Measurements from ENCODE around the gene ATP8B3. TPM values are rescaled to one million over a fixed set of nuclear protein-coding genes. Genes with fewer than 3 reads are reported as not detected.
A peak's percentile ranks its signal among the peaks of the same experiment; 100 is the strongest.

The ATP8B3 gene
- total and polyA plus RNA-seq, 2 donors (not counting 1 experiment from before 2014, with no cell fraction given) = 2.3 to 3.0 TPM

DNA sequence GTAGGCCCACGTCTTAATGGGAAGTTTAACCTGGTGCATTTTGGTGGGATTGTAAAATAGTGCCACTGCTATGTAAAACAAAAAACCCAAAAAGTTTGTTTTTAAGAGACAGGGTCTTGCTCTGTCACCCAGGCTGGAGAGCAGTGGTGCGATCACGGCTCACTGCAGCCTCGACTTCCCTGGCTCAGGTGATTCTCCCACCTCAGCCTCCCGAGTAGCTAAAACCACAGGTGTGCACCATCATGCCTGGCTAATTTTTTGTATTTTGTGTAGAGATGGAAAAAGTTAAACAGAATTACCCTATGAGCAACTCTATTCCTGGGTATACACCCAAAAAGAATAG lies 37.0 kb upstream of the ATP8B3 start:
- H4K20me1 ChIP-seq (ENCODE audit: control insufficient read depth, extremely low read depth, insufficient read depth, low read length) = no peaks in the 10 kb centered on the region
- no peaks in the 10 kb centered on the region for H3K9me3 ChIP-seq (ENCODE audit: control insufficient read depth, insufficient read depth, low read depth, low read length)
- DNase-seq (ENCODE audit: low read depth in 2 of 2) = no peak
- peaks cover 18% of the 10 kb centered on the region for H3K4me1 ChIP-seq (ENCODE audit: control insufficient read depth, extremely low read depth, insufficient read depth, low read length)
- H3K27me3 ChIP-seq (ENCODE audit: control insufficient read depth, insufficient read depth, low read length) = no peaks in the 10 kb centered on the region
- H3K36me3 ChIP-seq (ENCODE audit: control insufficient read depth, insufficient read depth, low read length) = peaks cover 7% of the 10 kb centered on the region
- H3K27ac ChIP-seq (ENCODE audit: insufficient read depth, low read length) = no peak overlapping the region
- TF ChIP-seq, protein P1, sequence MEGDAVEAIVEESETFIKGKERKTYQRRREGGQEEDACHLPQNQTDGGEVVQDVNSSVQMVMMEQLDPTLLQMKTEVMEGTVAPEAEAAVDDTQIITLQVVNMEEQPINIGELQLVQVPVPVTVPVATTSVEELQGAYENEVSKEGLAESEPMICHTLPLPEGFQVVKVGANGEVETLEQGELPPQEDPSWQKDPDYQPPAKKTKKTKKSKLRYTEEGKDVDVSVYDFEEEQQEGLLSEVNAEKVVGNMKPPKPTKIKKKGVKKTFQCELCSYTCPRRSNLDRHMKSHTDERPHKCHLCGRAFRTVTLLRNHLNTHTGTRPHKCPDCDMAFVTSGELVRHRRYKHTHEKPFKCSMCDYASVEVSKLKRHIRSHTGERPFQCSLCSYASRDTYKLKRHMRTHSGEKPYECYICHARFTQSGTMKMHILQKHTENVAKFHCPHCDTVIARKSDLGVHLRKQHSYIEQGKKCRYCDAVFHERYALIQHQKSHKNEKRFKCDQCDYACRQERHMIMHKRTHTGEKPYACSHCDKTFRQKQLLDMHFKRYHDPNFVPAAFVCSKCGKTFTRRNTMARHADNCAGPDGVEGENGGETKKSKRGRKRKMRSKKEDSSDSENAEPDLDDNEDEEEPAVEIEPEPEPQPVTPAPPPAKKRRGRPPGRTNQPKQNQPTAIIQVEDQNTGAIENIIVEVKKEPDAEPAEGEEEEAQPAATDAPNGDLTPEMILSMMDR (conservative IDR thresholded peaks at IDR 0.05 in 1 of 2, IDR thresholded peaks at IDR 0.05 in 1 of 2; ENCODE audit: low read depth in 1 of 2, low read length in 2 of 2) = no peak
- TF ChIP-seq EZH2 (IDR thresholded peaks at IDR 0.05; ENCODE audit: low read length, missing control alignments) = no peak
- H3K79me2 ChIP-seq (ENCODE audit: control insufficient read depth, insufficient read depth, low read length) = peaks cover 48% of the 10 kb centered on the region
- H2AFZ ChIP-seq (ENCODE audit: low read length) = no peak overlapping the region
- H3K4me3 ChIP-seq (replicated peaks in 1 of 4; ENCODE audit: control extremely low read depth in 1 of 4, insufficient read depth in 1 of 4, low read depth in 3 of 4, low read length in 4 of 4) = peak overlapping the region in 1 of 4 experiments; percentile 91
- no peak overlapping the region for H3K4me2 ChIP-seq (ENCODE audit: extremely low read depth, insufficient read depth, low read length)
- no peak overlapping the region for H3K9ac ChIP-seq (ENCODE audit: insufficient read depth, low read length)

DNA sequence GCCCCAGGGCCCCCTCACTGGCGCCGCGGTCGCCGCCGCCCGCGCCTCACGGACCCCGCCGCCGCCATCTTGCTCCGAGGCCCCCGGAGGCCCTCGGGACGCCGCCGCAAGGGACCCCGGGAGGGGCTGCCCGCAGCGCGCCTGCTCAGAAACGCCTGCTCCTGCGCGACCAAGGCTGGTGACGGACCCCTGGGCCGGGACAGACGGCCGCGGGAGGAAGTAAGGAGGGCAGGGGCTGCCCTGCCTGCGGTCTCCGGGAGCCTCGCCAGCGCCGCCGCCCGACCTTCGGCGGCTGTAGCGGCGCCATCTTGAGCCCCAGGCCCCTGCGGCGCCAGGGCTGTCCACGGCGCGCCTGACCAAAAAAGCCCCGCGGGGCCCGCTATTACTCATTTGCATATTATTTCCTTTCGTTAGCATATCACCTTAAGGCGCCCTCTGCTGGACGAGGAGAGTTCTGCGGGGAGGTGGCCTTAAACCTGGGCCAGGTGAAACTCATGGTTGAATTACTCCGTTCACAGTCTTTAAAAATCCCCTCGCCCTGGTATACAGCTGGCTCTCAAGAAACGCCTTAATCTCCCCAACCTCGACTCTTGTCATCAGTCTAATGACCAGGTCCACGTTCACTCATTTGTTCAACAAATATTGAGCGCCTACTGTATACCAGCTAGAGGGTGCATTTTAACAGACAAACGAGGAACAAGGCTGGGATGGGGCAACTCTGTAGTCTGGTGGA lies 36.5 kb upstream of the ATP8B3 start, which contains the start of gene REXO1:
Gene REXO1 (minus strand): TSS at position 85 of the 733 bp plus-strand sequence. CDS start 125 bp downstream, outside the sequence.
- Histone ChIP-seq H3K4me1 (ENCODE audit: control insufficient read depth, extremely low read depth, insufficient read depth, low read length) (peaks cover 16% of the 10 kb centered on the region), H3K9me3 (ENCODE audit: control insufficient read depth, insufficient read depth, low read depth, low read length) (no peaks in the 10 kb centered on the region), H3K27ac (ENCODE audit: insufficient read depth, low read length) (peak within 1 kb of the TSS; percentile 95), H3K27me3 (ENCODE audit: control insufficient read depth, insufficient read depth, low read length) (no peaks in the 10 kb centered on the region), H4K20me1 (ENCODE audit: control insufficient read depth, extremely low read depth, insufficient read depth, low read length) (no peaks in the 10 kb centered on the region), H3K36me3 (ENCODE audit: control insufficient read depth, insufficient read depth, low read length) (peaks cover 7% of the 10 kb centered on the region), H3K4me2 (ENCODE audit: extremely low read depth, insufficient read depth, low read length) (peak within 1 kb of the TSS; percentile 97), H2AFZ (ENCODE audit: low read length) (peak within 1 kb of the TSS; percentile 59), H3K9ac (ENCODE audit: insufficient read depth, low read length) (peak within 1 kb of the TSS; percentile 100), H3K79me2 (ENCODE audit: control insufficient read depth, insufficient read depth, low read length) (peaks cover 50% of the 10 kb centered on the region), H3K4me3 (replicated peaks in 1 of 4; ENCODE audit: control extremely low read depth in 1 of 4, insufficient read depth in 1 of 4, low read depth in 3 of 4, low read length in 4 of 4) (peak within 1 kb of the TSS; percentile 81 to 91 (median 86))
- TF ChIP-seq EZH2 (IDR thresholded peaks at IDR 0.05; ENCODE audit: low read length, missing control alignments) = no peak
- TF ChIP-seq, protein P1 (conservative IDR thresholded peaks at IDR 0.05 in 1 of 2, IDR thresholded peaks at IDR 0.05 in 1 of 2; ENCODE audit: low read depth in 1 of 2, low read length in 2 of 2) = peak; percentile 85 to 87
- DNase-seq (ENCODE audit: low read depth in 2 of 2) = peak; percentile 87 to 94

DNA sequence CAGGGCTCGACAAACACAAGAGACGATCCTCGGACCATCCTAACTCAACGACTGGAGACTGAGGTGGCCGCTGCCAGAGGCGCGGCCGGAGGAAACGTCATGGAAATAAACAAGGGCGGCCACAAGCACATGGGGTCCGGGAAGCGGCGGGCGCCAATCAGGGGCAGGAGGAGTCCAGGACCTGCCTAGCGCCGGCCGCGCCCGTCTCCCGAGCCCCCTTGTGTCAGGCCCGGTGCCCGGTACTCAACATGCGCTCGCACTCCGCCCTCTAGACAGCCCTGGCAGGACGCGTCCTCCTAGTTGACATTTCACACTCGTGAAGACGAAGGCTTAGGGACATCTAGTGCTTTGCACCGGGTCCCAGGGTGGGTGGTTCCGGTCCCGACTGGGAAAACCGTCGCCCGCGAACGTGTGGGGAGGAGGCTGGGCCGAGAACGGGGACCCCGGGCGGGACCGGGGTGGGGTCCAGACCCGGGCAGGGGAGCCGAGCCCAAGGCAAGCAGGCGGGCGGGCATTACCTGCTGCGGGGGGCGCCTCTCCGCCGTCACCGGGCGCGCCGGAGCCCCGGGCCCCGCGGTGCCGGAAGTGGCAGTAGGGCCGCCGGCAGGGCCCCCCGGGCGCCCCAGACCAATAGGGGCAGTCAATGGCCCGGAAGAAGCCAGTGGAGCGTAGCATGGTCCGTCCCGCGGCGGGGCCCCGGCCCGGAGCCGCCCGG lies 35.8 kb upstream of the ATP8B3 start:
- H3K36me3 ChIP-seq (ENCODE audit: control insufficient read depth, insufficient read depth, low read length) = peaks cover 9% of the 10 kb centered on the region
- H3K27ac ChIP-seq (ENCODE audit: insufficient read depth, low read length) = peak overlapping the region; percentile 95
- peak overlapping the region; percentile 97 for H3K4me2 ChIP-seq (ENCODE audit: extremely low read depth, insufficient read depth, low read length)
- no peak overlapping the region for H2AFZ ChIP-seq (ENCODE audit: low read length)
- peak; percentile 37 to 57 for DNase-seq (ENCODE audit: low read depth in 2 of 2)
- H3K9me3 ChIP-seq (ENCODE audit: control insufficient read depth, insufficient read depth, low read depth, low read length) = no peaks in the 10 kb centered on the region
- peak overlapping the region; percentile 81 to 91 (median 86) for H3K4me3 ChIP-seq (replicated peaks in 1 of 4; ENCODE audit: control extremely low read depth in 1 of 4, insufficient read depth in 1 of 4, low read depth in 3 of 4, low read length in 4 of 4)
- no peaks in the 10 kb centered on the region for H4K20me1 ChIP-seq (ENCODE audit: control insufficient read depth, extremely low read depth, insufficient read depth, low read length)
- TF ChIP-seq, protein P1 (conservative IDR thresholded peaks at IDR 0.05 in 1 of 2, IDR thresholded peaks at IDR 0.05 in 1 of 2; ENCODE audit: low read depth in 1 of 2, low read length in 2 of 2) = no peak
- no peak for TF ChIP-seq EZH2 (IDR thresholded peaks at IDR 0.05; ENCODE audit: low read length, missing control alignments)
- peaks cover 52% of the 10 kb centered on the region for H3K79me2 ChIP-seq (ENCODE audit: control insufficient read depth, insufficient read depth, low read length)
- peak overlapping the region; percentile 100 for H3K9ac ChIP-seq (ENCODE audit: insufficient read depth, low read length)
- peaks cover 11% of the 10 kb centered on the region for H3K4me1 ChIP-seq (ENCODE audit: control insufficient read depth, extremely low read depth, insufficient read depth, low read length)
- H3K27me3 ChIP-seq (ENCODE audit: control insufficient read depth, insufficient read depth, low read length) = no peaks in the 10 kb centered on the region

All from fibroblast of lung (primary cell).